DND-41 (cell line): ENCODE results near the gene TDRD9.

ENCODE experiments used
- EZH2 ChIP-seq: IDR thresholded peaks from 3 replicates; pipeline ENCODE4 v1.6.1; 2012; ENCODE audit warnings: borderline replicate concordance, low read depth, mild to moderate bottlenecking, moderate library complexity, low read length, inconsistent platforms; ENCODE audit not compliant: severe bottlenecking
- TF ChIP-seq, protein P1 (sequence below): IDR thresholded peaks from 2 replicates; pipeline ENCODE4 v1.5.1; 2012; ENCODE audit warnings: borderline replicate concordance, low read length, moderate library complexity, mild to moderate bottlenecking; ENCODE audit not compliant: poor library complexity, severe bottlenecking; ENCODE audit errors: extremely low read depth

DNA sequence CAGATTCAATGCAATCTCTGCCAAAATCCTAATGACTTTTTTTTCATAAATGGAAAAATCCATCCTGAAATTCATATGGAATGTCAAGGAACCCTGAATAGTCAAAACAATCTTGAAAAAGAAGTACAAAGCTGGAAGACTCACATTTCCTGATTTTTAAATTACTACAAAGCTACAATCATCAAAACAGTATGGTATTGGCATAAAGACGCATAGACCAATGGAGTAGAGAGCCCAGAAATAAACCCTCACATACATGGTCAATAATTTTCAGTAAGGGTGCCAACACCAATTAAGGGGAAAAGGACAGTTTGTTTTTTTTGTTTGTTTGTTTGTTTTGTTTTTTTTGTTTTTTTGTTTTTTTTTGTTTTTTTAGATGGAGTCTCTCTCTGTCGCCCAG, 18.7 kb downstream of the TDRD9 start:
- TF ChIP-seq, protein P1, sequence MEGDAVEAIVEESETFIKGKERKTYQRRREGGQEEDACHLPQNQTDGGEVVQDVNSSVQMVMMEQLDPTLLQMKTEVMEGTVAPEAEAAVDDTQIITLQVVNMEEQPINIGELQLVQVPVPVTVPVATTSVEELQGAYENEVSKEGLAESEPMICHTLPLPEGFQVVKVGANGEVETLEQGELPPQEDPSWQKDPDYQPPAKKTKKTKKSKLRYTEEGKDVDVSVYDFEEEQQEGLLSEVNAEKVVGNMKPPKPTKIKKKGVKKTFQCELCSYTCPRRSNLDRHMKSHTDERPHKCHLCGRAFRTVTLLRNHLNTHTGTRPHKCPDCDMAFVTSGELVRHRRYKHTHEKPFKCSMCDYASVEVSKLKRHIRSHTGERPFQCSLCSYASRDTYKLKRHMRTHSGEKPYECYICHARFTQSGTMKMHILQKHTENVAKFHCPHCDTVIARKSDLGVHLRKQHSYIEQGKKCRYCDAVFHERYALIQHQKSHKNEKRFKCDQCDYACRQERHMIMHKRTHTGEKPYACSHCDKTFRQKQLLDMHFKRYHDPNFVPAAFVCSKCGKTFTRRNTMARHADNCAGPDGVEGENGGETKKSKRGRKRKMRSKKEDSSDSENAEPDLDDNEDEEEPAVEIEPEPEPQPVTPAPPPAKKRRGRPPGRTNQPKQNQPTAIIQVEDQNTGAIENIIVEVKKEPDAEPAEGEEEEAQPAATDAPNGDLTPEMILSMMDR, result no peak
- TF ChIP-seq EZH2, result no peak
